Measurements from ENCODE around the gene PAXX. TPM values are rescaled to one million over a fixed set of nuclear protein-coding genes. Genes with fewer than 3 reads are reported as not detected.

PAXX gene
- total RNA-seq, 1 experiment from 2014 or later, result 113 TPM

- POLR2A ChIA-PET (ENCODE audit: unreplicated experiment), result no interaction called here
- Histone ChIP-seq H3K4me3 (ENCODE audit: low read length) (no peak overlapping the region), H4K20me1 (ENCODE audit: low read length) (no peaks in the 10 kb centered on the region), H3K4me1 (ENCODE audit: insufficient read depth, low read length) (no peaks in the 10 kb centered on the region), H2AFZ (ENCODE audit: low read length) (no peak overlapping the region), H3K9me3 (ENCODE audit: low read length) (no peaks in the 10 kb centered on the region), H3K27me3 (ENCODE audit: low read length) (no peaks in the 10 kb centered on the region), H3K4me2 (ENCODE audit: low read length) (no peak overlapping the region), H3K36me3 (ENCODE audit: low read depth, low read length) (no peaks in the 10 kb centered on the region), H3K9ac (ENCODE audit: low read length) (no peak overlapping the region), H3K9me2 (replicated peaks; ENCODE audit: low read length) (no peaks in the 10 kb centered on the region), H3K27ac (ENCODE audit: low read length) (no peak overlapping the region), H3F3A (ENCODE audit: low read length, unreplicated experiment) (no peaks in the 10 kb centered on the region), H3K79me2 (ENCODE audit: low read length) (no peaks in the 10 kb centered on the region)
- ATAC-seq, result no peak
- intact Hi-C loops (cut with micrococcal nuclease), result no loop called here
- CTCF ChIA-PET, result no interaction called here
- no peak for DNase-seq
- BruUV-seq (replicated peaks), result no TSS peak
- TF ChIP-seq EZH2 (IDR thresholded peaks at IDR 0.05; ENCODE audit: low read length, unreplicated experiment), result no peak
Observed at GRCh38 chr9:137007816-137008270, 15.6 kb downstream of the PAXX start.

DNA sequence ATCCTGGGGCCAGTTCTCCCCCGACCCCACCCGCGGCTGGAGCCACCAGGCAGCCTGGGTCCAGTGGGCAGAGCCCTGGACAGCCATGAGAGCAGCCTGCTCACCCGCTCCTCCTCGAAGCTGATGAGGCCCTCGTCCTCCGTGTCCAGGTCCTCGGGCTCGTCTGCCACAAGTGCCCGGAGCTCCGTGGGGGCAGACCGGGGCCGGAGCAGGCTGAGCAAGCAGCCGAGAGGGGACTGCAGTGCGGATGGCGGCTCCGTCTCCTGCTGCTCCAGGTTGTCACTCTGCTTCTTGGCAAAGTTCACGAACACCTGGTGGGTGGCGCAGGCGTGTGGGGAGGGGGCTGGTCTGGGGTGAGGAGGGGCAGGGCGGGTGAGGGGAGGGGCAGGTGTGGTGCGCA is 16.1 kb downstream of the PAXX start:
- no peak overlapping the region for H3K4me3 ChIP-seq (ENCODE audit: low read length)
- ATAC-seq (no peak), DNase-seq (no peak)
- ChIA-PET CTCF (no interaction called here), POLR2A (ENCODE audit: unreplicated experiment) (no interaction called here)
- H4K20me1 ChIP-seq (ENCODE audit: low read length), result no peaks in the 10 kb centered on the region
- no peaks in the 10 kb centered on the region for H3K27me3 ChIP-seq (ENCODE audit: low read length)
- no peaks in the 10 kb centered on the region for H3K36me3 ChIP-seq (ENCODE audit: low read depth, low read length)
- H3K9me3 ChIP-seq (ENCODE audit: low read length), result no peaks in the 10 kb centered on the region
- intact Hi-C loops (cut with micrococcal nuclease), result no loop called here
- no peak overlapping the region for H2AFZ ChIP-seq (ENCODE audit: low read length)
- H3K79me2 ChIP-seq (ENCODE audit: low read length), result no peaks in the 10 kb centered on the region
- no TSS peak for BruUV-seq (replicated peaks)
- H3K4me2 ChIP-seq (ENCODE audit: low read length), result no peak overlapping the region
- H3K4me1 ChIP-seq (ENCODE audit: insufficient read depth, low read length), result no peaks in the 10 kb centered on the region
- H3K9me2 ChIP-seq (replicated peaks; ENCODE audit: low read length), result no peaks in the 10 kb centered on the region
- TF ChIP-seq EZH2 (IDR thresholded peaks at IDR 0.05; ENCODE audit: low read length, unreplicated experiment), result no peak
- no peak for TF ChIP-seq EZH2phosphoT487 (IDR thresholded peaks at IDR 0.05; ENCODE audit: borderline replicate concordance, low read length)
- no peak for TF ChIP-seq CTCF (conservative IDR thresholded peaks at IDR 0.05; ENCODE audit: low read depth, low read length)
- no peak overlapping the region for H3K27ac ChIP-seq (ENCODE audit: low read length)
- no peaks in the 10 kb centered on the region for H3F3A ChIP-seq (ENCODE audit: low read length, unreplicated experiment)
- no peak overlapping the region for H3K9ac ChIP-seq (ENCODE audit: low read length)

DNA sequence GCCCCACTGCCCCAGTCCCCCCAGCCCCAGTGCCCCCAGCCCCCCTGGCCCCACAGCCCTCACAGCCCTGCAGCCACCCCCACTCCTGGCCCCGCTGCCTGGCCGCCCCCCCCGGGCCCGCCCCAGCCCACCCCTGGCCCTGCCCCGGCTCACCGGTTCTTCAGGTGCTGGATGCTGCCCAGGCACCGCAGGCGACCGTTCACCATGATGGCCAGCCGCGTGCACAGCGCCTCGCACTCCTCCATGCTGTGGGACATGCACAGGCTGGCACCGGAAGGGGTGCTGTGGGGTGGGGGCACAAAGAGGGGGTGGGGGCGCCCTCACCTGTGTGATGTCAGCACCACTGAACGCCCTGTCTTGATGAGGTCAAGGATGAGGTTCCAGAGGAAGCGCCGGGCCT is 17.0 kb downstream of the PAXX start:
- no peaks in the 10 kb centered on the region for H3K36me3 ChIP-seq (ENCODE audit: low read depth, low read length)
- CTCF ChIA-PET, result no interaction called here
- intact Hi-C loops (cut with micrococcal nuclease), result no loop called here

More for the DNA sequence above, 17.0 kb downstream of the PAXX start:
- no peaks in the 10 kb centered on the region for H4K20me1 ChIP-seq (ENCODE audit: low read length)
- no peaks in the 10 kb centered on the region for H3K9me2 ChIP-seq (replicated peaks; ENCODE audit: low read length)
- H3K27ac ChIP-seq (ENCODE audit: low read length), result no peak overlapping the region
- no peaks in the 10 kb centered on the region for H3K9me3 ChIP-seq (ENCODE audit: low read length)
- H3K79me2 ChIP-seq (ENCODE audit: low read length), result no peaks in the 10 kb centered on the region
- POLR2A ChIA-PET (ENCODE audit: unreplicated experiment), result no interaction called here
- H2AFZ ChIP-seq (ENCODE audit: low read length), result no peak overlapping the region
- ATAC-seq (no peak), DNase-seq (no peak)
- TF ChIP-seq EZH2 (IDR thresholded peaks at IDR 0.05; ENCODE audit: low read length, unreplicated experiment), result no peak
- no peak for TF ChIP-seq EZH2phosphoT487 (IDR thresholded peaks at IDR 0.05; ENCODE audit: borderline replicate concordance, low read length)
- TF ChIP-seq CTCF (conservative IDR thresholded peaks at IDR 0.05; ENCODE audit: low read depth, low read length), result no peak
- no peak overlapping the region for H3K9ac ChIP-seq (ENCODE audit: low read length)
- H3K4me2 ChIP-seq (ENCODE audit: low read length), result no peak overlapping the region
- H3K4me1 ChIP-seq (ENCODE audit: insufficient read depth, low read length), result no peaks in the 10 kb centered on the region
- no peaks in the 10 kb centered on the region for H3F3A ChIP-seq (ENCODE audit: low read length, unreplicated experiment)
- no TSS peak for BruUV-seq (replicated peaks)
- no peak overlapping the region for H3K4me3 ChIP-seq (ENCODE audit: low read length)
- H3K27me3 ChIP-seq (ENCODE audit: low read length), result no peaks in the 10 kb centered on the region
